Right ventricle myocardium inferior (tissue), 1 donor: ENCODE measurements around the gene UMOD. TPM values are rescaled to one million over a fixed set of nuclear protein-coding genes. Genes with fewer than 3 reads are reported as not detected.

Source experiments
- ATAC-seq: fragments of 200-7000 bp; cut with Tn5 transposase; one replicate; pipeline ENCODE4 v1.9.1; 2020; ENCODE audit warnings: mild to moderate bottlenecking, moderate library complexity
- DNase-seq: peaks from one replicate; pipeline ENCODE4 v3.0.0; 2021; ENCODE audit errors: missing footprints
- intact Hi-C: fragments of 100-400 bp; cut with DNase I; formaldehyde crosslinking; loops from one replicate; pipeline ENCODE4 v1.11.0; 2022
- total RNA-seq: library from RNA; stranded (reverse); fragmentation: NEBNext Ultra II Directional; extraction: Animal tissue kit (Norgen Biotek cat#: 25700); gene quantifications from one replicate; pipeline ENCODE4 v1.2.1, GENCODE V29; 2021
- donor health status: DM: no; HTN: yes; CAD: no; lungs with severe emphysema.

UMOD gene
- total RNA-seq, 1 donor from 2014 or later, result not detected

DNA sequence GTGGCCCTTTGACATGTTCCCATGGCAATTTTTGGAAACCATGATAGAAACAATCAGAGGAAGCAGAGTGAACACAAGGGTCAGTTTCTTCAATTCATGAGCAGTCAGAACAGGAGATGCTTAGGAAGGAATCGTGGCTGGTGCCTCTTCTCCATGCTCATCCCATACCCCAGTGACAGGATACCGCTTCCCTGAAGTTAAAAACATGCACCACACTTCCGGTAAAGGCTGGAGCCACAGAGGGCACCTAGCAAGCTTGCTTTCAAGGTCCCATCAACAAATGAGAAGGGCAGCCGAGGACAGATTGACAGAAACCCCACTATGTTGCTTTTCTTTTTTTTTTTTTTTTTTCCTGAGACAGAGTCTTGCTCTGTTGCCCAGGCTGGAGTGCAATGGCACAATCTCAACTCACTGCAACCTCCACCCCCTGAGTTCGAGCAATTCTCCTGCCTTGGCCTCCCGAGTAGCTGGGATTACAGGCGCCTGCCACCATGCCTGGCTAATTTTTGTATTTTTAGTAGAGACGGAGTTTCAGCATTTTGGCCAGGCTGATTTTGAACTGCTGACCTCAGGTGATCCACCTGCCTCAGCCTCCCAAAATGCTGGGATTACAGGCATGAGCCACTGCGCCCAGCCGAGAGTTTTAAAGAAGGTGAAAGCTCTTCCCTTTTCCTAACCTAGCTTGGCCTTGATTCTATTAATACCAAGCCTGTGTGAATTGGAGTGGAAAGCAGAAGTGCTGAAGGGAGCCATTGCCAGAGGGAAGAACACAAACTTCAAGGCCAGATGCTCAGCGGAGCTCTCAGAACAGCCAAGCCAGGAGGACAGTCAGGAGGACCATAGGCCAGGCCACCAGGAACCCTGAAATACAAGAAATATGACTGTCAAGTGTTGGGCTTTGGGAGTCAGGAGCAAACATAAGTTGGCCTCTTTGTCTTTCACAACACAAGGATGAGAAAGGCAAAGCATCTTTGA lies 41.8 kb downstream of the UMOD start:
- no peak for ATAC-seq
- intact Hi-C loops, result no loop called here

DNA sequence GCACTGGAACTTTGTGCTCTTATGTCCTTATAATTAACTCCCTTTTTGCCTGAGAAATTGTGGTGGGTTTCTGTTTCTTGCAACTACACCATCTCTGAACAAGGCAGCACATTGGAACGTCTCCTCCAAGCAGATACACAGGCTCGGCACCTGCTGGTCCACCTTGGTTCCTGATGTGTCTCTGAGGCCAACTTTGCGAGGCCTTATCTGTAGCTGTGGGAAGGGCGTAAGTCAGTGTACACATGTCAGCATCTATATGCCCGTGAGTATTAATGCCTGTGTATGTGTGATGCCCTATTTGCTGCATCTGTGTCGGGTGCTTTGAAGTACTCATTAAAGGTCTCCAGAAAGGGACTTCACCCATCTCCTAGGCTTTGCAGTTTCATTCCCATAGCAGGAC lies 42.7 kb downstream of the UMOD start:
- no peak for DNase-seq
- no peak for ATAC-seq
- intact Hi-C loops, result no loop called here

More for the DNA sequence above, 41.8 kb downstream of the UMOD start:
- DNase-seq, result no peak

DNA sequence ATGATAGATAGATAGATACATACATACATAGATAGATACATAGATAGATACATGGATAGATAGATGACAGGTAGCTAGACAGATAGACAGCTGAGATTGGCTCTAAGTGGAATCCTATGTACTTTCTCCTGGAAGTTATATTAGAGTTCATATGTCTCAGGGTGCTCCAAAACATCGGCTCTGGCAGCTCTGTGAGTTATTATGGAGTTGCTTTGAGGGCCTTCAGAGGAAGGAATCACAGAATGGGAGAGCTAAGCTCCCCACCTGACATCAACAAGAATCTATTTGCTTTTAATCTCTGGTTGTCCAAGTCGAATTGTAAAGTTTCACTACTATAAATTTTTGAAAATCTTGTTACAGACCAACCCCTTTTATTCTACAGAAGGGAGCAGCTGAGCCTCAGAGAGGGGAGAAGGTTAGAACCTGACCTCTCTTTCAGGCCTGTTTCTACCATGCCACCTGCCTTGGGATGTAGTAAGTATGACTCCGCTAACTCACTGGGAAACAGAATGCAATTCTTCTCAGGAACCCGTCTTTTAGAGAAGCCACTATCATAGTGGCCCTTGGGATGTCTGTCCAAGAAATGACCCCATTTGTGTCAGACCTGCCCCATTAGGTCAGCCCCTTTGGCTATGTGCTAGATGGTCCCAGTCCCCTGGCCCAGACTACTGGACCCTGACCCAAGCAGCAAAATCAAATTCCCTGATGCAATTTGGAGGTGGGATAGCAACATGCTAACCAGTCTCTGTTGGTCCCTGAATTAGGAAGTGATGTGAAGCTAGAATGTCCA lies 43.5 kb downstream of the UMOD start:
- DNase-seq, result no peak
- no peak for ATAC-seq
- intact Hi-C loops, result no loop called here

DNA sequence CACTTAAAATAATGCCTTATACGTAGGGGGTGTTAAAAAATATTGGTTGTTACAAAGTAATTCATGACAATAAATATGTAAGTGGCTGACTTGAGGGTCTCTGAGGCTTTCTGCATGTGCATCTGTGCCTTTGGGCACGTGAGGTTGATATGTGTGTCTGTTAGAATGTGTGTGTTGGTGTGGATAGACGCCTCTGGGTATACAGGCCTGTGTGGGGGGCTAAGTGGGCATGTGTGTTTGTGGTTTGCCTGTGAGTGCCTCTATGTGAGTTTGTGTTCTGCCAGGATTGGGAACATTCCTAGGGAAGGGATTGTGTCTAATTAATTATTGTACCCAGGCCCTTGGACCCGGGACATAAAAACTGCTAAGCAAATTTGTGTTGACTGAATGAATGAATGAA lies 44.2 kb downstream of the UMOD start:
- DNase-seq, result no peak

DNA sequence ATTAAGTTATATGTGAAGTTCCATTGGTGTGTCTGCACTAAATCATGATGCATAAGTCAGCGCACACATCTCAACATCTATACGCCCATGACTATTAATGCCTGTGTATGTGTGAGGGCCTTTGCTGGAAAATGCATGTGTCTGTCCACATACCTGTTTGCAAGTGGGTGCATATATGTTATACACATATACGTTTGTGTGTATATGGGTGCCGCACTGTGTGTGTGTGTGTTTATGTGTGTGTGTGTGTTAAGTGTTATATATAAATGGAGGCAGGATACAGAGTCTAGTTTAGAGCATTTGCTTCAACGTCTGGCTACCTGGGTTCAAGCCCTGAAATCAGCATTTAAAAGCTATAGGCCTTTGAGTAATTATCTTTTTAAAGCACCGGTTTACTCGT lies 44.7 kb downstream of the UMOD start:
- intact Hi-C loops, result no loop called here
- ATAC-seq (no peak), DNase-seq (no peak)

More for the DNA sequence above, 44.2 kb downstream of the UMOD start:
- intact Hi-C loops, result no loop called here
- ATAC-seq, result no peak

DNA sequence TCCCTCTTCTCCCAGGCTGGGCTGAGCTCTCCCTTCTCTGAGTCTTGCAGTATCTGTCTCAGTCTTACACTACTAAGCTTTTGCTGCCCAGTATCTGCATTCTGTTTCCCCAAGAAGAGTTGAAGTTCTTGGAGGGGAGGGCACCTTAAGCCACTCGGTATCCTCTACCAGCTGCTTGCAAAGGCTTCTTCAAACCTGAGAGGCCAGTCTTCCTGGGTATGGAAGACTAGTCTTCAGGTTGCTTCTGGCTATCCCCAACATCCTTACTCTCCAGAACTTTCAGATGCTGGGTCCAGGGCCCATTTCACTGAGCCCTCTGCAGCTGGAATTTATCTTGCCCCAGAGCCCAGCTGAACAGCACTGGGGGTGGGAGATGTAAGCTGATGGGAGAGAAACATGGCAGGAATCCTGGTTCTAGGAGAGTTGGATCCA lies 45.3 kb downstream of the UMOD start:
- ATAC-seq, result no peak
- intact Hi-C loops, result no loop called here
- DNase-seq, result no peak

DNA sequence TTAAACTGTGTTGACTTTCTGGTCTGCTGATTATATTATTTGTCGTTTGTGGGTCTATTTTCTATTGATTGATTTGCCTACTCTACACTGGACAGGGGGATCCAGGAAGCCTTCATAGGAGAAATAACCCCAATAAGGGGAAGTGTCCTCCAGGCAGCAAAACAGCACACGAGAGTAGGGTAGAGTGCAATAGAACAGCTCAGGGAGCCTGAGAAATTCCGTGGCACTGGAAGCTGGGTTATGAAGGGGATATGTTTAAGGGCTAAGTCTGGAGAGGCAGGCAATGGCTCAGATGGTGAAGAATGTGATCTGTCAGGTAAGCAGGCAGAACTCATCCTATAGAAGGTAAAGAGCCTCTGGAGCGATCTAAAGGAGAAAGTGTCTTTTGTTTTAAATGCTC lies 46.1 kb downstream of the UMOD start:
- DNase-seq, result no peak
- no peak for ATAC-seq
- intact Hi-C loops, result no loop called here

DNA sequence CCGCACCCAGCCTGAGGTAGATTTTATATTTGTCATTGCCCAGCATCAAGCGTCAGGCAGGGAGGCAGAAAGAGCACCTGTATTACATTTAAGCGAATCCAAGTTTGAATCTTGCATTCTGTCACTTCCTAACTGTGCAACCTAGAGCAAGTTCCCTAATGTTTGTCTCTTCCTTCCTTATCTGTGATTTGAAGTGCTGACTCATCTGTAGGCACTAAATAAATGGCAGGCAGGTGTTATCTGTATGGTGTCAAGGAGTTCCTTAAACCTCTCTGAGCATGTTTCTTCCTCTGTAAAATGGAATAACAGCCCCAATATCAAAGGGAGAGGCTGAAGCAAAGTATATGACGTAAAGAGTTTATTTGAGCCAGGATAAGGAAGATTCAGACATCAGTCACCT lies 49.5 kb downstream of the UMOD start:
- intact Hi-C loops, result loop anchor here (5.0 kb wide), 1 partner anchor 396 kb away; no protein-coding TSS in a partner anchor
- ATAC-seq (no peak), DNase-seq (no peak)

DNA sequence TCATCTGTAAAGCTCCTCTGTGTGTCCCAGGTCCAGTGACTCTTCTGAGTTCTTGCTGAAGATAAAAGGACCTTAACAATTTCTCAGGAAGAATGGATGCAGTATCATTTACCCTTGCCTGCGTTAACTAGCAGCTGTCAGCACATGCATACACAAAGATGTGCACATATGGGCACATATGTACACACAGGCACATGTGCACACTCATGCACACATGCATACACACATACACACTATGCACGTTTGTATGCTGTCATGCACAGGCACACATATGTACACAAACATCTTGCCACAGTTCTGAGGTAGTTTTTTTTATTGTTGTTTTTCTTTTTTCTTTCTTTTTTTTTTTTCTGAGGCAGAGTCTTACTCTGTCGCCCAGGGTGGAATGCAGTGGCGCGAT lies 50.1 kb downstream of the UMOD start:
- DNase-seq (no peak), ATAC-seq (no peak)
- intact Hi-C loops, result loop anchor here (5.0 kb wide), 1 partner anchor 395 kb away; no protein-coding TSS in a partner anchor

DNA sequence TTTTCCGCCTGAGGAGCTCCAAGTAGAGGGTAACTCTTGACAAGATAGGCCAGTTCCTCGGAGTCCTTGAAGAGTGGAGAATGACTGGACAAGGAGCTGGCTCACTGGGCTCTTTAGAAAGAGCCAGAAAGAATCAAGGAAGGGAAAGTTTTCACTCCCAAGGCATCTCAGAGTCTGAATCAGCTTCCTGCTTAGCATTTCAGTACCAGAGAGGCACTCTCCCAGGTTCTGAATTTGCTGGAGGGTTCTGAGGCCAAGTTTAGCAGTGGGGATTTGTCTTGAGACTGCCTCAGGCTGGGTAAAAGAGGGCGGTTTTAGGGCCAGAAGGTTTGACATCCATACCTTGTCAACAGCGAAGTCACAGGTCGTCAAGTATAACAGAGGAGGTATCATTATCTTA lies 50.7 kb downstream of the UMOD start:
- DNase-seq, result no peak
- no peak for ATAC-seq
- intact Hi-C loops, result loop anchor here (5.0 kb wide), 1 partner anchor 395 kb away; no protein-coding TSS in a partner anchor

DNA sequence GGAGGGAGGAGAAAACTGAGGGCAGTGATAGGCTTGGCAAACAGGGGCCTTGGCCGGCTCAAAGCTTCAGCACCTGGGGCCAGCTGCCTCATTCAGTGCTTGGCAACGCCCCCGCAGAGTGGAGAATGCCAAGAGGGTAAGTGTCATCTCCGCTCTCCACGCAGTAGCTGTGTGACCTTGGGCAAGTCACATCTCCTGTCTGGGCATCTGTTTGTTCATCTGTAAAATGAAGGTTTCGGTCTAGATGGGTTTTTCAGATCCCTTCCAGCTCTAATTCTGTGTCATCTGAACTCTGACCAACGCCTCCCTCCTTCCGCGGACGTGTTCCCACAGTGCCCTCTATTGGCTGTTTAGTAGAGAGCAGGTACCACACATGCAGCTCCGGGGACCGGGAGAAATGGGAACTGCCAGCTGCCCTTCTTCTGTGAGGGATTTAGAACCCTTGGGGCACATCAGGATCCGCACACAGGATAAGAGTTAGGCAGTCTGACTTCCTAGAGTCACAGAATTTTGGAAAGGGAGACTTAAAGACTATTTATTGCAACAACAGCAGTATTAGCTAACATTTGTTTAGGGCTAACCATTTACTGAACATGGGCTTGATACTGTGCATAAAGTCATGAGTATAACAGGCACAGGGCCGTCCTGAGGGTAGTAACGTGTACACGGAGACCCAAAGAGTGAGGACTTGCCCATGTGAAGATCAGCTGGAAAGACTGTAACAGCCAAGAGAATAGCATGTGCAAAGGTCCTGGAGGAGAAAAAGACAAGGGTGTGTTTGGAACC lies 52.0 kb downstream of the UMOD start:
- intact Hi-C loops, result loop anchor here (5.0 kb wide), 1 partner anchor 393 kb away; no protein-coding TSS in a partner anchor
- ATAC-seq, result no peak
- no peak for DNase-seq

DNA sequence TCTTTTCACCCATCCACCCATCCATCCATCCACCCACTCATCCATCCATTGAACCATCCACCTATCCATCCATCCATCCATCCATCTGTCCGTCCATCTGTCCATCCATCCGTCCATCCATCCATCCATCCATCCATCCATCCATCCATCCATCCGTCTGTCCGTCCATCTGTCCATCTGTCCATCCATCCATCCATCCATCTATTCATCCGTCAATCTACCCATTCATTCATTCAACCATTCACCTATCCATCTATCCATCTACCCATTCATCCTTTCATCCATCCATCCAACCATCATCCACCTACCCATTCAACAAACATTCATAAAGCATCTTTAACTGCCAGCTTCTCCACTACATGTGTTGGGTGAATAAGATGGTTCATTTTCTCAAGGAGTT lies 54.1 kb downstream of the UMOD start:
- intact Hi-C loops, result no loop called here
- DNase-seq (no peak), ATAC-seq (no peak)

DNA sequence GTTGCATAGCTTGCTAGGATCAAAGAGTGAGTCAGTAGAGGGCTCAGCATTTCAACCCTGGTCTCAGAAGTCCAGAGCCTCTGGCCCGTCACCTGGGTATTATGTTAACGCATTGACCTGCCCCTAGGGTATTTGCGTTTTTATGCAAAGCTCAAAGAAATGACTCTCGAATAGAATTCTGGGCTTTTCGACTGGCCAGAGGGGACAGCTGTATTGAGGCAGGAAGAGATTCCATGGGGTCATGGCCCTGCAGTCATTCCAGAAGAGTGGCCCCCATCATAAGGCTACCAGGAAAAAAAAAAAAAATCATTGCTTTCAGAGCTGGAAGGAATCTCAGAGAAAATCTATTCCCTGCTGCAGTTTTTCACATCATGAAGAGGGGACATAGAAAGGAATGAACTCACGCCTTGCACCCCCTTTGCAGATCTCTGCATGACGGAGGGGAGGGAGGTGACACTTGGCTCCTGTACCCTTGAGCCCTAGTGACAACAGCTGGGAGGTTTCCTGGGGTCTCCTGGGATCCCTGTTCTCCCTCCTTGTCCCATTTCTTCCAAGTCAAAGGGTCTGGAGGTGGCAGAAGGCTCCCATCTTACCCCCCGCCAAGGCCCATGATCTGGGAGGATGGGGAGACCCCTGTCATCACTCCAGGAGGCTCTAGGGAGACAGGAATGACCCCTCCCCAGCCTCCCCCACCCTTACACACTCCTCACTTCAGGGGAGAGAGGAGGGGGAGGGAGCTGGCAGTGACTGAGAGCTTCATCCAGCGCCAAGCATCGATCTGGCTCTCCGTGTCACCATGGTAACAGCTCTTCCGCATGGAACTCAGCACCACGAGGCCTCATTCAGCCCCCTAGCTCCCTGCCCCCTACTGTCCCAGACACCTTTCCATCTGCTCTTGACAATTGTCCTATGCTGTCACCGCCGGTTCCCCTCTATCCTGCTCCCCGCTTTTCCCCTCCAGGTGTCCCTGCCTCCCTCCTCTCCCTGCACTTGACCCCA lies 61.0 kb downstream of the UMOD start:
- intact Hi-C loops, result no loop called here
- ATAC-seq (no peak), DNase-seq (no peak)

DNA sequence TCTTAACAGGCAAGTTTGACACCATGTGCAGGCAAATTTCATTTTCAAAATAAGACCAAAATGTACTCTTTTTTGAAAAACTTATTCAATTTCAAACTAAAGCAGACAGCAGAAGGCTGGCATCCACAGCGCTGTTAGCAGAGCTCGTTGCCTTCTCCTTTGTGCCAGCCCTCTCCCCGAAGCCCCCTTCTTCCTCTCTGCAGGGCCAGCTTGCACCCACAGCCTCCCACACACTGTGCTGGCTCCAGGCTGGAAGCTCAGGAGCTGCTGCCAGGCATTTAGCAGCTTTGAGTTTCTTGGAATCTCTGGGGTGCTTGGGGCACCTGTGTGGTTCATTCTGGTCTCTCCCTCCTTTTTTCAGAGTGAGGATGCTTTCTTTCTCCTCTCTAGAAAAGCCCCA lies 62.9 kb downstream of the UMOD start:
- ATAC-seq, result no peak
- no peak for DNase-seq
- intact Hi-C loops, result no loop called here

DNA sequence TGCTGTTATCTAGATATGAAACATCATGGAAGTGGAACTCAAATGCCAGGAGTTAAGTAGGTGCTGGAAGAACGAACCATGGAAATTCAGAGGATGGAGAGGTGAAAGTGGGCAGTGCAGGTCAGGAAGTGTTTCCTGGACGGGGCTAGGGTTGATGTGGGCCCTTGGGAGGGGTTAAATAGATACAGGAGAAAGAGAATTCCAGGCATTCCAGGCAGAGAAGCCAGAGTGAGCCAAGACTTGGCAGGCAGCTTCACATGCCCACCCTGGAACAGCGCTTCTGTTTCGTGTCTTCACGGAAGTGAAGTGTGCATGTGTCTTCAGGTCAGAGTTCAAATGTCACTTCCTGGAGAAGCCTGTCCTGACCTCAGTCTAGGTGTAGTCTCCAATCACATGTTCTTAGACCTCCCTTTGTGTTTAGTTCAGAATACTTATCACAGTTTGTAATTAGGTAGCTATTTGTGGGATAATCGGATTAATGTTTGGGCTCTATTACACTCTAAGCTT lies 66.5 kb downstream of the UMOD start:
- DNase-seq (no peak), ATAC-seq (no peak)
- intact Hi-C loops, result no loop called here
